ENCODE measurements around the gene GPR68. TPM values are rescaled to one million over a fixed set of nuclear protein-coding genes. Genes with fewer than 3 reads are reported as not detected.
"Not testable (repeated sequence)": the region's sequence is repeated elsewhere in the genome, so short reads cannot be mapped to it uniquely, and the experiment has no call there.

The GPR68 gene
- total and polyA plus RNA-seq, 7 experiments from 2014 or later, result 0.67 to 38.6 (median 1.6) TPM; not detected in 1

- intact Hi-C loops (cut with micrococcal nuclease), result not testable (repeated sequence)
Measured at GRCh38 chr14:91200802-91201201, 43.7 kb downstream of the GPR68 start.

DNA sequence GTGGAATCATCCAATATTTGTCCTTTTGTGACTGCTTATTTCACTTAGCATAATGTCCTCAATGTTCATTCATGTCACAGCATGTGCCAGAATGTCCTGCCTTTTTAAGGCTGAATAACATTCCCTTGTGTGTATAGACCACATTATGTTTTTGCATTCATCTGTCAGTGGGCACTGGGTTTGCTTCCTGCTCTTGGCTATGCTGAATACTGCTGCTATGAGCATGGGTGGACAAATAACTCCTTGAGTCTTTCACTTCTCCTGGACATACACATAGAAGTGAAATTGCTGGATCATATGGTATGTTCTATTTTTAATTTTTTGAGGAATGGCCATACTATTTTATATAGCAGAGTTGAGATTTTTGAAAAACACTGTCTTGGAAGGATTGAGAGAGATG lies 46.9 kb downstream of the GPR68 start:
- no peak for DNase-seq
- Histone ChIP-seq H3K9me3 (ENCODE audit: control insufficient read depth in 2 of 3, low read length in 3 of 3) (no peaks in the 10 kb centered on the region), H3K27ac (ENCODE audit: low read depth, low read length) (no peak overlapping the region), H3K4me3 (ENCODE audit: low read length) (no peak overlapping the region), H3K4me1 (ENCODE audit: control insufficient read depth in 2 of 2, insufficient read depth in 2 of 2, low read length in 2 of 2) (peaks cover 9 to 14% of the 10 kb centered on the region in 2 donors), H3K36me3 (ENCODE audit: control insufficient read depth in 2 of 3, insufficient read depth in 3 of 3, low read length in 3 of 3) (peaks cover 3 to 35% (median 5%) of the 10 kb centered on the region in 3 experiments), H3K27me3 (ENCODE audit: control insufficient read depth in 2 of 2, insufficient read depth in 2 of 2, low read length in 2 of 2) (no peaks in the 10 kb centered on the region)
- peak overlapping the region in 4 of 9 donors; percentile 11 to 70 (median 48) for H3K27ac Mint-ChIP-seq
- H3K27me3 Mint-ChIP-seq, result no peaks in the 10 kb centered on the region
- H3K4me3 Mint-ChIP-seq, result peak overlapping the region in 1 of 10 donors; percentile 48
- H3K36me3 Mint-ChIP-seq, result peaks cover 25 to 70% (median 38%) of the 10 kb centered on the region in 5 donors
- intact Hi-C loops (cut with micrococcal nuclease), result no loop called here
- peaks cover 0 to 7% (median 0%) of the 10 kb centered on the region in 11 donors for H3K9me3 Mint-ChIP-seq
- ChIA-PET CTCF (no interaction called here), POLR2A (no interaction called here)
- ATAC-seq, result no peak
- H3K4me1 Mint-ChIP-seq, result peaks cover 11 to 81% (median 30%) of the 10 kb centered on the region in 7 donors

More at GRCh38 chr14:91200802-91201201, 43.7 kb downstream of the GPR68 start:
- ATAC-seq; H3K9me3 Mint-ChIP-seq; H3K4me3 ChIP-seq (ENCODE audit: low read length); H3K27ac ChIP-seq (ENCODE audit: low read depth, low read length); H3K27me3 Mint-ChIP-seq; POLR2A ChIA-PET; H3K27me3 ChIP-seq (ENCODE audit: control insufficient read depth in 2 of 2, insufficient read depth in 2 of 2, low read length in 2 of 2); DNase-seq; H3K9me3 ChIP-seq (ENCODE audit: control insufficient read depth in 2 of 3, low read length in 3 of 3); CTCF ChIA-PET; H3K4me1 ChIP-seq (ENCODE audit: control insufficient read depth in 2 of 2, insufficient read depth in 2 of 2, low read length in 2 of 2): not testable (repeated sequence)
- H3K36me3 ChIP-seq (ENCODE audit: control insufficient read depth in 2 of 3, insufficient read depth in 3 of 3, low read length in 3 of 3), result peaks cover 5 to 63% (median 13%) of the 10 kb centered on the region in 3 experiments
- H3K36me3 Mint-ChIP-seq, result peaks cover 25 to 75% (median 49%) of the 10 kb centered on the region in 5 donors
- H3K4me3 Mint-ChIP-seq, result peak overlapping the region in 2 of 10 donors; percentile 16 to 55
- H3K27ac Mint-ChIP-seq, result peak overlapping the region in 3 of 9 donors; percentile 39 to 77 (median 42)
- H3K4me1 Mint-ChIP-seq, result peaks cover 6 to 79% (median 18%) of the 10 kb centered on the region in 7 donors

- ATAC-seq (no peak), DNase-seq (no peak)
- Mint-ChIP-seq H3K36me3 (peaks cover 25 to 77% (median 50%) of the 10 kb centered on the region in 5 donors), H3K27ac (peak overlapping the region in 1 of 9 donors; percentile 50), H3K4me1 (peaks cover 12 to 72% (median 25%) of the 10 kb centered on the region in 7 donors), H3K4me3 (no peak overlapping the region), H3K27me3 (no peaks in the 10 kb centered on the region), H3K9me3 (peaks cover 0 to 5% (median 0%) of the 10 kb centered on the region in 11 donors)
- Histone ChIP-seq H3K36me3 (ENCODE audit: control insufficient read depth in 2 of 3, insufficient read depth in 3 of 3, low read length in 3 of 3) (peaks cover 0 to 50% (median 14%) of the 10 kb centered on the region in 3 experiments), H3K9me3 (ENCODE audit: control insufficient read depth in 2 of 3, low read length in 3 of 3) (no peaks in the 10 kb centered on the region), H3K4me1 (ENCODE audit: control insufficient read depth in 2 of 2, insufficient read depth in 2 of 2, low read length in 2 of 2) (peaks cover 8 to 9% of the 10 kb centered on the region in 2 donors), H3K27ac (ENCODE audit: low read depth, low read length) (no peak overlapping the region), H3K27me3 (ENCODE audit: control insufficient read depth in 2 of 2, insufficient read depth in 2 of 2, low read length in 2 of 2) (no peaks in the 10 kb centered on the region), H3K4me3 (ENCODE audit: low read length) (no peak overlapping the region)
- POLR2A ChIA-PET, result no interaction called here
- CTCF ChIA-PET, result interaction anchor here (0.6 kb wide), 1 partner anchor 75 kb away, joined by 4 read pairs; no protein-coding TSS in a partner anchor
- intact Hi-C loops (cut with micrococcal nuclease), result loop anchor here in 1 of 2 donors (2.0 kb wide), 1 partner anchor 19 kb away; no protein-coding TSS in a partner anchor
Measured at GRCh38 chr14:91195881-91196280, 48.6 kb downstream of the GPR68 start.

GRCh38 chr14:91193069-91193468 lies 51.4 kb downstream of the GPR68 start:
- Mint-ChIP-seq H3K9me3 (no peaks in the 10 kb centered on the region), H3K36me3 (peaks cover 20 to 69% (median 51%) of the 10 kb centered on the region in 5 donors), H3K27me3 (no peaks in the 10 kb centered on the region), H3K4me1 (peaks cover 12 to 51% (median 22%) of the 10 kb centered on the region in 7 donors), H3K27ac (peak overlapping the region in 1 of 9 donors; percentile 13), H3K4me3 (peak overlapping the region in 2 of 10 donors; percentile 12 to 23)
- Histone ChIP-seq H3K27me3 (ENCODE audit: control insufficient read depth in 2 of 2, insufficient read depth in 2 of 2, low read length in 2 of 2) (no peaks in the 10 kb centered on the region), H3K9me3 (ENCODE audit: control insufficient read depth in 2 of 3, low read length in 3 of 3) (no peaks in the 10 kb centered on the region), H3K27ac (ENCODE audit: low read depth, low read length) (no peak overlapping the region), H3K36me3 (ENCODE audit: control insufficient read depth in 2 of 3, insufficient read depth in 3 of 3, low read length in 3 of 3) (peaks cover 6 to 52% (median 25%) of the 10 kb centered on the region in 3 experiments), H3K4me1 (ENCODE audit: control insufficient read depth in 2 of 2, insufficient read depth in 2 of 2, low read length in 2 of 2) (peaks cover 8 to 9% of the 10 kb centered on the region in 2 donors), H3K4me3 (ENCODE audit: low read length) (no peak overlapping the region)
- no peak for DNase-seq
- intact Hi-C loops (cut with micrococcal nuclease), result loop anchor here (5.0 kb wide), 2 partner anchors 54 to 69 kb away; no protein-coding TSS in a partner anchor
- ChIA-PET POLR2A (interaction anchor here (0.8 kb wide), 1 partner anchor 75 kb away, joined by 4 read pairs; no protein-coding TSS in a partner anchor), CTCF (interaction anchor here (0.7 to 2.2 kb wide), 2 partner anchors 92 to 94 kb away, joined by 3 to 9 read pairs; no protein-coding TSS in a partner anchor)
- ATAC-seq, result no peak

DNA sequence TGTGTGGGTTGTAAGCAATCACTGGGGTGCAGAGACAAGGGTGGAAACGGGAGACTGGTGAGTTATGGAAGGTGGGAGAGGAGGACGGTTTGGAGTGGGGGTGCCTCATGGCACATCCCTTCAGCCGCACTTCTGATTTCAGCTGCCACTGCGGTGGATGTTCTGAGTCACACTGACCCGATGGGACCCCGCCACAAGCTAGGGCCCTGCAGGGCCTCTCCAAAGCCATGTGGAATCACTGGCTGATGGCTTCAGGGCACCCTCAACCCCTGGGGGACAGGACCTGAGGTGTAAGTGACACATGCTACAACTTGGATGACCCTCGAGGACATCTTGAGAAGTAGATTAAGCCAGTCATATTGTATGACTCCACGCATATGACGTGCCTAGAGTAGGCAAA lies 53.7 kb downstream of the GPR68 start:
- no peak overlapping the region for H3K27ac Mint-ChIP-seq
- no peaks in the 10 kb centered on the region for H3K27me3 ChIP-seq (ENCODE audit: control insufficient read depth in 2 of 2, insufficient read depth in 2 of 2, low read length in 2 of 2)
- peaks cover 11 to 68% (median 42%) of the 10 kb centered on the region in 5 donors for H3K36me3 Mint-ChIP-seq
- no peak overlapping the region for H3K4me3 ChIP-seq (ENCODE audit: low read length)
- ChIA-PET POLR2A (no interaction called here), CTCF (no interaction called here)
- peaks cover 12 to 36% (median 22%) of the 10 kb centered on the region in 7 donors for H3K4me1 Mint-ChIP-seq
- H3K4me3 Mint-ChIP-seq, result no peak overlapping the region
- H3K4me1 ChIP-seq (ENCODE audit: control insufficient read depth in 2 of 2, insufficient read depth in 2 of 2, low read length in 2 of 2), result peaks cover 8 to 9% of the 10 kb centered on the region in 2 donors
- DNase-seq (no peak), ATAC-seq (no peak)
- no peaks in the 10 kb centered on the region for H3K9me3 ChIP-seq (ENCODE audit: control insufficient read depth in 2 of 3, low read length in 3 of 3)
- H3K36me3 ChIP-seq (ENCODE audit: control insufficient read depth in 2 of 3, insufficient read depth in 3 of 3, low read length in 3 of 3), result peaks cover 6 to 55% (median 20%) of the 10 kb centered on the region in 3 experiments
- no peak overlapping the region for H3K27ac ChIP-seq (ENCODE audit: low read depth, low read length)
- intact Hi-C loops (cut with micrococcal nuclease), result loop anchor here (5.0 kb wide), 2 partner anchors 56 to 71 kb away; no protein-coding TSS in a partner anchor
- no peaks in the 10 kb centered on the region for H3K27me3 Mint-ChIP-seq
- no peaks in the 10 kb centered on the region for H3K9me3 Mint-ChIP-seq

- no peak for ATAC-seq
Measured at GRCh38 chr14:91187271-91187670, 57.2 kb downstream of the GPR68 start.

More at GRCh38 chr14:91187271-91187670, 57.2 kb downstream of the GPR68 start:
- H3K4me3 ChIP-seq (ENCODE audit: low read length), result no peak overlapping the region
- no peaks in the 10 kb centered on the region for H3K4me1 ChIP-seq (ENCODE audit: control insufficient read depth in 2 of 2, insufficient read depth in 2 of 2, low read length in 2 of 2)
- H3K9me3 ChIP-seq (ENCODE audit: control insufficient read depth in 2 of 3, low read length in 3 of 3), result no peaks in the 10 kb centered on the region
- ChIA-PET CTCF (no interaction called here), POLR2A (no interaction called here)
- Mint-ChIP-seq H3K4me1 (peaks cover 0 to 11% (median 0%) of the 10 kb centered on the region in 7 donors), H3K27ac (no peak overlapping the region), H3K9me3 (no peaks in the 10 kb centered on the region), H3K4me3 (no peak overlapping the region), H3K36me3 (peaks cover 11 to 60% (median 51%) of the 10 kb centered on the region in 5 donors), H3K27me3 (no peaks in the 10 kb centered on the region)
- no peaks in the 10 kb centered on the region for H3K27me3 ChIP-seq (ENCODE audit: control insufficient read depth in 2 of 2, insufficient read depth in 2 of 2, low read length in 2 of 2)
- no peak for DNase-seq
- H3K27ac ChIP-seq (ENCODE audit: low read depth, low read length), result no peak overlapping the region
- H3K36me3 ChIP-seq (ENCODE audit: control insufficient read depth in 2 of 3, insufficient read depth in 3 of 3, low read length in 3 of 3), result peaks cover 6 to 74% (median 20%) of the 10 kb centered on the region in 3 experiments
- intact Hi-C loops (cut with micrococcal nuclease), result no loop called here
